ENCODE measurements around the gene SHMT1. TPM values are rescaled to one million over a fixed set of nuclear protein-coding genes. Genes with fewer than 3 reads are reported as not detected.

The SHMT1 gene
- total RNA-seq, 2 experiments from 2014 or later, result 58.7 to 61.0 TPM

DNA sequence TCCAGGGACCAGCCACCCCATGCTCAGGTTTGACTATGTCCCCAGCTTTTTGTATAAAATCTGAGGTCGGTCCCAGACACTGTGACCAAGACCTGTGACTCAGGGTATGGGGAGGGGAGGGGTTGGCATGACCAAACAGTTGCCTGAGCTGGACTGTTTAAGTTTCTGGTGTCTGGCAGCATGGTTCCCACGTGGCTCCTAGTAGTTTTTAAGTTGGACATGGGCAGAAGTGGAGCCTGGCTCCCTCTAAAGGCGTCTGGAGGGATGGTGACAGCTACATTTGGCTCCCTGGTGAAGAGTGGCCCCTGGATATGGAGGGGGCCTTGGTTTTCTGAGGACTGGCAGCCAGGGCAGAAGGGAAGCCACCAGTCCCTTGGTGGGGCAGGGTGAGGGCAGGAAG is 40.3 kb downstream of the SHMT1 start:
- Mint-ChIP-seq H3K27me3 (no peaks in the 10 kb centered on the region), H3K4me1 (peaks cover 38% of the 10 kb centered on the region), H3K27ac (peak overlapping the region; percentile 3), H3K4me3 (no peak overlapping the region), H3K9me3 (ENCODE audit: low read depth) (no peaks in the 10 kb centered on the region), H3K36me3 (ENCODE audit: low read depth) (peaks cover 15% of the 10 kb centered on the region)
- DNase-seq (no peak), ATAC-seq (no peak)
- POLR2A ChIA-PET, result no interaction called here
- CTCF ChIA-PET, result no interaction called here
- intact Hi-C loops (cut with DNase I, micrococcal nuclease), result loop anchor here in 1 of 2 experiments (5.0 kb wide), 1 partner anchor 39 kb away; the partner anchor contains the start of gene SHMT1

DNA sequence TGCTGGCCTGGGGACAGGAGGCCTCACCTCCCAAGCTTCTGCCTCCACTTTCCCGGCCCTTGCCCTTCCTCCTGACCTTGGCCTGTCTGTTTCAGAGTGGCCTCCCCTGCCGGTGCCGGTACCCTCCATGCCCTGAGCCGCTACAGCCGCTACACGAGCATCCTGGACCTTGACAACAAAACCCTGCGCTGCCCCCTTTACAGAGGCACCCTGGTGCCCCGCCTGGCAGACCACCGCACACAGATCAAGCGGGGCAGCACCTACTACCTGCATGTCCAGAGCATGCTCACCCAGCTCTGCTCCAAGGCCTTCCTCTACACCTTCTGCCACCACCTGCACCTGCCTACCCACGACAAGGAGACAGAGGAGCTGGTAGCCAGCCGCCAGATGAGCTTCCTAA is 40.8 kb downstream of the SHMT1 start:
- ChIA-PET POLR2A (no interaction called here), CTCF (no interaction called here)
- H3K9me3 Mint-ChIP-seq (ENCODE audit: low read depth), result no peaks in the 10 kb centered on the region
- intact Hi-C loops (cut with DNase I, micrococcal nuclease), result loop anchor here in 1 of 2 experiments (5.0 kb wide), 1 partner anchor 40 kb away; the partner anchor contains the start of gene SHMT1
- H3K36me3 Mint-ChIP-seq (ENCODE audit: low read depth), result peaks cover 13% of the 10 kb centered on the region
- H3K27ac Mint-ChIP-seq, result no peak overlapping the region
- no peak overlapping the region for H3K4me3 Mint-ChIP-seq
- ATAC-seq (no peak), DNase-seq (no peak)
- peaks cover 43% of the 10 kb centered on the region for H3K4me1 Mint-ChIP-seq
- no peaks in the 10 kb centered on the region for H3K27me3 Mint-ChIP-seq

DNA sequence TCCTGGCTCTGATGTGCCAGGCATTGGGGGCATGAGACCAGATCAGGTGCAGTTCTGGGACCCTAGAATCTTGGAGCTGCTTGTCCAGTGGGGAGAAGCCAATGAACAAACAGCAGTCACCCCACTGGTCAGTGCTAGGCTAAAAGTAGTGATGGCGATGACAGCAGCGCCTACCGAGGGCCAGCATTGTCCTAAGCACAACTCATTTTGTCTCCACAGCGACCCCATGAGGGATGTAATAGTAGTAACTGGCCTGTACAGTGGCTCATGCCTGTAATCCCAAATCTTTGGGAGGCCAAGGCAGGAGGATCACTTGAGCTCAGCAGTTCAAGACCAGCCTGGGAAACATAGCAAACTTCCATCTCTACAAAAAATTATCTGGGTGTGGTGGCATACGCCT is 42.0 kb downstream of the SHMT1 start:
- POLR2A ChIA-PET, result no interaction called here
- DNase-seq (no peak), ATAC-seq (no peak)
- intact Hi-C loops (cut with DNase I, micrococcal nuclease), result loop anchor here in 1 of 2 experiments (5.0 kb wide), 1 partner anchor 41 kb away; the partner anchor contains the start of gene SHMT1
- Mint-ChIP-seq H3K36me3 (ENCODE audit: low read depth) (peaks cover 20% of the 10 kb centered on the region), H3K27me3 (no peaks in the 10 kb centered on the region), H3K27ac (no peak overlapping the region), H3K9me3 (ENCODE audit: low read depth) (no peaks in the 10 kb centered on the region), H3K4me3 (no peak overlapping the region), H3K4me1 (peaks cover 54% of the 10 kb centered on the region)
- CTCF ChIA-PET, result interaction anchor here (1.1 to 1.4 kb wide), 2 partner anchors 9 to 15 kb away, joined by 3 to 7 read pairs; no protein-coding TSS in a partner anchor

GRCh38 chr17:18320301-18320700 is 43.0 kb downstream of the SHMT1 start:
- ATAC-seq (no peak), DNase-seq (no peak)
- H3K9me3 Mint-ChIP-seq (ENCODE audit: low read depth), result no peaks in the 10 kb centered on the region
- peaks cover 54% of the 10 kb centered on the region for H3K4me1 Mint-ChIP-seq
- ChIA-PET POLR2A (interaction anchor here (0.6 kb wide), 1 partner anchor 41 kb away, joined by 5 read pairs; no protein-coding TSS in a partner anchor), CTCF (interaction anchor here (0.8 to 1.4 kb wide), 3 partner anchors 8 to 55 kb away, joined by 3 to 7 read pairs (median 3); no protein-coding TSS in a partner anchor)
- intact Hi-C loops (cut with DNase I, micrococcal nuclease), result loop anchor here in 1 of 2 experiments (5.0 kb wide), 1 partner anchor 42 kb away; the partner anchor contains the start of gene SHMT1
- H3K27me3 Mint-ChIP-seq, result no peaks in the 10 kb centered on the region
- H3K4me3 Mint-ChIP-seq, result no peak overlapping the region
- no peak overlapping the region for H3K27ac Mint-ChIP-seq
- peaks cover 19% of the 10 kb centered on the region for H3K36me3 Mint-ChIP-seq (ENCODE audit: low read depth)

DNA sequence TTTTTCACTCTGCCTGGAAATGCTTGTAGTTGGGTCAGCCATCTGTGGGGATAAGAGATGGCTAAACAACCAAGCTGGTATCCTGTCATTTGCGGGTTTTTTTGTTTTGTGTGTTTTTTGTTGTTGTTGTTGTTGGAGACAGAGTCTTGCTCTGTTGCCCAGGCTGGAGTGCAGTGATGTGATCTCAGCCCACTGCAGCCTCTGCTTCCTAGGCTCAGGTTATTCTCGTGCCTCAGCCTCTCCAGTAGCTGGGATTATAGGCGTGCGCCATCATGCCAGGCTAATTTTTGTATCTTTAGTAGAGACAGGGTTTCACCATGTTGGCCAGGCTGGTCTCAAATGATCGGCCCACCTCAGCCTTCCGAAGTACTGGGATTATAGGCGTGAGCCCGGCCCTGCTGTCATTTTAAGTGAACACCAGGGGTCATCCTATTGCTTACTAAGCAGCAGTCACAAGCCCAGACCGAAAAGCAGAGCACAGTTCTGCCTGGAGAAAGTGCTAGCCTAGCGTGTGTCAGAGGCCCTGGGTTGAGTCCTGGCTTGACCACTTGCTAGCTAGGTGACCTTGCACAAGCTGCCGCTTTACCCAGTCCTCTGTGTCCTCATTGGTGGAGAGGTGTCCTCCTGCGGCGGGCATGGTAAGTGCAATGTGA is 43.6 kb downstream of the SHMT1 start:
- no peak overlapping the region for H3K27ac Mint-ChIP-seq
- POLR2A ChIA-PET, result no interaction called here

DNA sequence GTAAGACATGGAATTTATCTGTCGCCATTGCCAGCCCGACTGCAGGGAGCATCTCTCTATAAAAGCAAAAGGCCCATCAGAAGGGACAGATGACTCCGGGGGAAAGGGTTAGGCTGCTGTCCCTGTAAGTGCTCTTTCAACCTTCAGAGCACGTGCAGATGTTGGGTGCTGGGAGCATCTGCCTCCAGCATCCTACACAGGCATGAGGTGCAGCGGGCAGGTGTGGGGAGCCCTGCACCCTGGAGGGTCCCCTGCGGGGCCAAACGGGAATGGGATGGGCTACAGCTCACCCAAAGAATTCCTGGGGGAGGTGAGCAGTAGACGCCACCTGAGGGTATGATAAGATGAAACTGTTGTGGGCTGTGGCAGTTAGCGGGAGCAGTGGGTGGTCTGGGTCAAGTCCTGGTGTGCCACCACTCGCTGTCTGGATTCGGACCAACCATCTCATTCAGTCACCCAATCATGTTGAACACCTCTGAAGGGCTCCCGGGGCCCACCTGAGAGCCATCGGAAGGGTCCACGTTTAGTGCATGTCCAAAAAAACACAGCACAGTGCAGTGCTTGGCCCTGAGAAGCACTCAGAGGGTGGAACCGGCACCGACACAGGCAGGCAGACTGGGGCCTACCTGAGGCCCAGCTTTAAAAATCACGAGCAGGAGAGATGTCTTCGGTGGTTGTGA is 44.4 kb downstream of the SHMT1 start:
- CTCF ChIA-PET, result interaction anchor here (0.9 kb wide), 1 partner anchor 11 kb away, joined by 3 read pairs; no protein-coding TSS in a partner anchor
- H3K27me3 Mint-ChIP-seq, result no peaks in the 10 kb centered on the region
- no peak for DNase-seq
- POLR2A ChIA-PET, result no interaction called here
- H3K4me3 Mint-ChIP-seq, result no peak overlapping the region
- intact Hi-C loops (cut with DNase I, micrococcal nuclease), result loop anchor here in 1 of 2 experiments (2.0 kb wide), 1 partner anchor 64 kb away; no protein-coding TSS in a partner anchor
- H3K9me3 Mint-ChIP-seq (ENCODE audit: low read depth), result no peaks in the 10 kb centered on the region
- H3K36me3 Mint-ChIP-seq (ENCODE audit: low read depth), result peaks cover 15% of the 10 kb centered on the region
- peaks cover 52% of the 10 kb centered on the region for H3K4me1 Mint-ChIP-seq
- ATAC-seq, result no peak
- no peak overlapping the region for H3K27ac Mint-ChIP-seq

More for the DNA sequence above, 43.6 kb downstream of the SHMT1 start:
- CTCF ChIA-PET, result interaction anchor here (1.4 kb wide), 1 partner anchor 7 kb away, joined by 7 read pairs; no protein-coding TSS in a partner anchor
- Mint-ChIP-seq H3K36me3 (ENCODE audit: low read depth) (peaks cover 15% of the 10 kb centered on the region), H3K4me1 (peaks cover 52% of the 10 kb centered on the region), H3K9me3 (ENCODE audit: low read depth) (no peaks in the 10 kb centered on the region), H3K4me3 (no peak overlapping the region), H3K27me3 (no peaks in the 10 kb centered on the region)
- ATAC-seq, result no peak
- intact Hi-C loops (cut with DNase I, micrococcal nuclease), result loop anchor here (2.0 to 5.0 kb wide), 2 partner anchors 43 to 63 kb away; partner anchors contain the start of gene SHMT1 (in 1 of the 2)
- DNase-seq, result peak; percentile 33

DNA sequence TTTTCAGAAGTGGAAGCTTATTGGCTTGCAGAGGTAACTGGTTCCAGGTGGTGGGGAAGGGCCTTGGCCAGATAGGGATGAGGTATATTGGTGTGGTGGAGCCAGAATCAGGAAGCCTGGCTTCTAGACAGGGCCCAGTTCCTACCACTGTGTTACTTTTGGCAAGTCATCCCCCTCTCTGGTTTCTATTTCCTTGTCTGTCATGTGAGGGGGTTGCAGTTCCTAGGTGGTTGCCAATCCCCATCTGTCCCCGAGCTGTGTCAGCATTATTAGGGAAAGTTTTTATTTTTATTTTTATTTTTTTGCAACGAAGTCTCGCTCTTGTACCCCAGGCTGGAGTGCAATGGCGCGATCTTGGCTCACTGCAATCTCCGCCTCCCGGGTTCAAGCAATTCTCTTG is 45.2 kb downstream of the SHMT1 start:
- ATAC-seq, result no peak
- Mint-ChIP-seq H3K9me3 (ENCODE audit: low read depth) (no peaks in the 10 kb centered on the region), H3K36me3 (ENCODE audit: low read depth) (peaks cover 21% of the 10 kb centered on the region), H3K27ac (peak overlapping the region; percentile 33), H3K4me3 (peak overlapping the region; percentile 28), H3K4me1 (peaks cover 59% of the 10 kb centered on the region), H3K27me3 (no peaks in the 10 kb centered on the region)
- no peak for DNase-seq
- ChIA-PET CTCF (interaction anchor here (0.8 to 0.9 kb wide), 3 partner anchors 12 to 450 kb away, joined by 3 read pairs; partner anchors contain the start of gene FLII), POLR2A (no interaction called here)
- intact Hi-C loops (cut with DNase I, micrococcal nuclease), result loop anchor here in 1 of 2 experiments (2.0 kb wide), 1 partner anchor 65 kb away; no protein-coding TSS in a partner anchor

GRCh38 chr17:18315961-18316360 is 47.4 kb downstream of the SHMT1 start:
- intact Hi-C loops (cut with DNase I, micrococcal nuclease), result loop anchor here (1.0 to 2.0 kb wide), 10 partner anchors 47 to 688 kb away; partner anchors contain the start of genes ALKBH5 (in 2 of the 2), LLGL1 (in 2 of the 2), MIEF2 (in 2 of the 2) and ATPAF2 (in 1 of the 2)
- peak overlapping the region; percentile 100 for H3K27ac Mint-ChIP-seq
- peak overlapping the region; percentile 85 for H3K4me3 Mint-ChIP-seq
- no peaks in the 10 kb centered on the region for H3K9me3 Mint-ChIP-seq (ENCODE audit: low read depth)
- ATAC-seq (no peak), DNase-seq (no peak)
- H3K27me3 Mint-ChIP-seq, result no peaks in the 10 kb centered on the region
- ChIA-PET POLR2A (no interaction called here), CTCF (no interaction called here)
- peaks cover 73% of the 10 kb centered on the region for H3K4me1 Mint-ChIP-seq
- peaks cover 30% of the 10 kb centered on the region for H3K36me3 Mint-ChIP-seq (ENCODE audit: low read depth)

GRCh38 chr17:18315562-18315922 is 47.8 kb downstream of the SHMT1 start:
- H3K27me3 Mint-ChIP-seq, result no peaks in the 10 kb centered on the region
- H3K4me1 Mint-ChIP-seq, result peaks cover 72% of the 10 kb centered on the region
- ChIA-PET POLR2A (no interaction called here), CTCF (no interaction called here)
- H3K4me3 Mint-ChIP-seq, result peak overlapping the region; percentile 85
- ATAC-seq (no peak), DNase-seq (peak; percentile 45)
- intact Hi-C loops (cut with DNase I, micrococcal nuclease), result loop anchor here (1.0 to 2.0 kb wide), 10 partner anchors 48 to 689 kb away; partner anchors contain the start of genes ALKBH5 (in 2 of the 2), LLGL1 (in 2 of the 2), MIEF2 (in 2 of the 2) and ATPAF2 (in 1 of the 2)
- H3K36me3 Mint-ChIP-seq (ENCODE audit: low read depth), result peaks cover 33% of the 10 kb centered on the region
- no peaks in the 10 kb centered on the region for H3K9me3 Mint-ChIP-seq (ENCODE audit: low read depth)
- H3K27ac Mint-ChIP-seq, result peak overlapping the region; percentile 100

GRCh38 chr17:18314731-18315561 is 48.4 kb downstream of the SHMT1 start, which contains the start of the genes SMCR8 and TOP3A:
TSS of gene SMCR8 (plus strand) at chr17:18315293. CDS start at chr17:18315790, 497 bp downstream.
TSS of gene TOP3A (minus strand) at chr17:18314994. CDS start at chr17:18314778, 216 bp downstream.
- intact Hi-C loops (cut with DNase I, micrococcal nuclease), result loop anchor here (1.0 to 2.0 kb wide), 10 partner anchors 48 to 689 kb away; partner anchors contain the start of genes ALKBH5 (in 2 of the 2), LLGL1 (in 2 of the 2), MIEF2 (in 2 of the 2) and ATPAF2 (in 1 of the 2)
- Mint-ChIP-seq H3K9me3 (ENCODE audit: low read depth) (no peaks in the 10 kb centered on the region), H3K27me3 (no peaks in the 10 kb centered on the region), H3K4me3 (peak within 1 kb of the TSS; percentile 85), H3K36me3 (ENCODE audit: low read depth) (peaks cover 37% of the 10 kb centered on the region), H3K27ac (peak within 1 kb of the TSS; percentile 100), H3K4me1 (peaks cover 71% of the 10 kb centered on the region)
- ATAC-seq (peak; percentile 95), DNase-seq (peak; percentile 99)
- CTCF ChIA-PET, result interaction anchor here (0.9 to 1.1 kb wide), 2 partner anchors 13 to 54 kb away, joined by 3 read pairs; no protein-coding TSS in a partner anchor
- POLR2A ChIA-PET, result interaction anchor here (0.6 to 1.0 kb wide), 2 partner anchors 132 to 631 kb away, joined by 4 to 5 read pairs; no protein-coding TSS in a partner anchor
